ENCODE measurements around the gene UGDH. TPM values are rescaled to one million over a fixed set of nuclear protein-coding genes. Genes with fewer than 3 reads are reported as not detected.
"Not testable (repeated sequence)": the region's sequence is repeated elsewhere in the genome, so short reads cannot be mapped to it uniquely, and the experiment has no call there.

The UGDH gene
- total RNA-seq, 3 donors from 2014 or later, result 148 to 352 (median 263) TPM

DNA sequence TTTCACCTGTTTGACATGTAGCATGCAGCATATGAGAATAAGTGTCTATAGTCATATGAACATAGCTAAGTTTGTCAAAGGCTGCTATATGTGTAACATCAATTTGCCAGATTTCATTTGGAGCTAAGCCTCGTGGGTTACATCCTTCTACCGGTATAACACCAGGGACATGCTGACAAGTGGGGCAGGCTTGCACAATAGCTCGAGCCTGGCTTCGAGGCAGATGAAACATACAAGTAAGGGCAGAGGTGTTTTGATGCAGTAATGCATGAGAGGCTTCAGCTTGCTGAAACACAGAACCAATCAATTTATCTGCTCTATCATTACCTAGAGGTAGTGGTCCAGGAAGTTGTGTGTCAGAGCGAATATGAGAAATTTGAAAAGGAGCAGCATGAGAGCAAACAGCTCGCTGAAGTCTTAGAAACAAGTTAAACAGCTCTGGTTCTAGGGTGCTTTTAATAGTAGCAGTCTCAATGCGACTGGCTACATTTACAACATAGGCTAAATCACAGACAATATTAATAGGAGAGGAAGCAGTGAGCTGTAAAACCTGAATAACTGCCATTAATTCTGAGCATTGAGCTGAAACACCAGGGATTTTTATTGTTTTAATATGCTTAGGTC is 14.9 kb upstream of the UGDH start:
- intact Hi-C loops (cut with DNase I, micrococcal nuclease), result no loop called here
- DNase-seq, result no peak
- no peak for TF ChIP-seq CTCF (IDR thresholded peaks at IDR 0.05)
- Histone ChIP-seq H3K4me3 (no peak overlapping the region), H3K4me1 (ENCODE audit: low read depth) (peaks cover 10% of the 10 kb centered on the region), H3K36me3 (ENCODE audit: low read depth) (no peaks in the 10 kb centered on the region), H3K9me3 (no peaks in the 10 kb centered on the region)
- no peak for ATAC-seq

GRCh38 chr4:39539089-39539611 is 11.9 kb upstream of the UGDH start:
- Histone ChIP-seq H3K4me1 (ENCODE audit: low read depth) (peaks cover 4% of the 10 kb centered on the region), H3K4me3 (no peak overlapping the region), H3K9me3 (no peaks in the 10 kb centered on the region), H3K36me3 (ENCODE audit: low read depth) (no peaks in the 10 kb centered on the region)
- intact Hi-C loops (cut with DNase I, micrococcal nuclease), result no loop called here
- no peak for TF ChIP-seq CTCF (IDR thresholded peaks at IDR 0.05)
- DNase-seq (no peak), ATAC-seq (peak; percentile 54)

DNA sequence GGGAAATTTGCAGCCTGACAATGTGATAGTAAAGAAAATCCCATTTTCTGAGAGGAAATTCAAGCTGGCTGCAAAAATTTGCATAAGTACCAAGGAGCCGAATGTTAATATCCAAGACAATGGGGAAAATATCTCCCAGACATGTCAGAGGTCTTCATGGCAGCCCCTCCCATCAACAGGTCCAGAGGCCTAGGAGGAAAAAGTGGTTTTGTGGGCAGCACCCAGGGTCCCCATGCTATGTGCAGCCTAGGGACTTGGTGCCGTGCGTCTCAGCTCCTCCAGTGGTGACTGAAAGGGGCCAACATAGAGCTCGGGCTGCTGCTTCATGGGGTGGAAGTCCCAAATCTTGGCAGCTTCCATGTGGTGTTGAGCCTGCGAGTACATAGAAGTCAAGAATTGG is 6.3 kb upstream of the UGDH start:
- intact Hi-C loops (cut with DNase I, micrococcal nuclease), result no loop called here

DNA sequence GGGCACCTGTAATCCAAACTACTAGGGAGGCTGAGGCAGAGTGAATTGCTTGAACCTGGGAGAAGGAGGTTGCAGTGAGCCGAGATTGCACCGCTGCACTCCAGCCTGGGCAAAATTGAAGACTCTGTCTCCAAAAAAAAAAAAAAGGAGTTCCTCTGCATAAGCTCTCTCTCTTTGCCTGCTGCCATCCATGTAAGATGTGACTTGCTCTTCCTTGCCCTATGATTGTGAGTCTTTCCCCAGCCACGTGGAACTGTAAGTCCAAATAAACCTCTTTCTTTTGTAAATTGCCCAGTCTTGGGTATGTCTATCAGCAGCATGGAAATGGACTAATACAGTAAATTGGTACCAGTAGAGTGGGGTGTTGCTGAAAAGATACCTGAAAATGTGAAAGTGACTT is 5.0 kb upstream of the UGDH start:
- H3K9me3 ChIP-seq; intact Hi-C loops (cut with DNase I, micrococcal nuclease); H3K36me3 ChIP-seq (ENCODE audit: low read depth); ATAC-seq; DNase-seq; H3K4me1 ChIP-seq (ENCODE audit: low read depth); H3K4me3 ChIP-seq: not testable (repeated sequence)

More for the DNA sequence above, 6.3 kb upstream of the UGDH start:
- Histone ChIP-seq H3K4me3 (no peak overlapping the region), H3K9me3 (peaks cover 4% of the 10 kb centered on the region), H3K36me3 (ENCODE audit: low read depth) (no peaks in the 10 kb centered on the region), H3K4me1 (ENCODE audit: low read depth) (peaks cover 1% of the 10 kb centered on the region)
- ATAC-seq (no peak), DNase-seq (no peak)
- no peak for TF ChIP-seq CTCF (IDR thresholded peaks at IDR 0.05)

DNA sequence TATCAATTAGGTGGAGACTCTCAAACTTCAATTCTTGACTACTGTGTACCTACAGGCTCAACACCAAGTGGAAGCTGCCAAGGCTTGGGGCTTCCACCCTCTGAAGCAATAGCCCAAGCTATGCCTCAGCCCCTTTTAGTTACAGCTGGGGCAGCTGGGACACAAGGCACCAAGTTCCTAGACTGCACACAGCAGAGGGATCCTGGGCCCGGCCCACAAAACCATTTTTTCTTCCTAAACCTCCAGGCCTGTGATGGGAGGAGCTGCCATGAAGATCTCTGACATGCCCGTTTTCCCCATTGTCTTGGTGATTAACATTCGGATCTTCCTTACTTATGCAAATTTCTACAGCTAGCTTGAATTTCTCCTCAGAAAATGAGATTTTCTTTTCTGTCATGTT is 3.4 kb upstream of the UGDH start:
- peaks cover 11% of the 10 kb centered on the region for H3K4me1 ChIP-seq (ENCODE audit: low read depth)
- H3K36me3 ChIP-seq (ENCODE audit: low read depth), result no peaks in the 10 kb centered on the region
- ATAC-seq (no peak), DNase-seq (no peak)
- H3K4me3 ChIP-seq, result no peak overlapping the region
- no peak for TF ChIP-seq CTCF (IDR thresholded peaks at IDR 0.05)
- intact Hi-C loops (cut with DNase I, micrococcal nuclease), result no loop called here
- peaks cover 4% of the 10 kb centered on the region for H3K9me3 ChIP-seq

- Histone ChIP-seq H3K9me3 (peaks cover 4% of the 10 kb centered on the region), H3K36me3 (ENCODE audit: low read depth) (no peaks in the 10 kb centered on the region), H3K4me1 (ENCODE audit: low read depth) (peaks cover 11% of the 10 kb centered on the region), H3K4me3 (no peak overlapping the region)
- intact Hi-C loops (cut with DNase I, micrococcal nuclease), result loop anchor here (5.0 to 10.0 kb wide), 2 partner anchors 105 to 108 kb away; partner anchors contain the start of gene SMIM14 (in 2 of the 2)
- no peak for TF ChIP-seq CTCF (IDR thresholded peaks at IDR 0.05)
- ATAC-seq (no peak), DNase-seq (no peak)
These were observed 2.3 kb upstream of the UGDH start for GRCh38 chr4:39529534-39529933.
